SK-N-DZ (cell line): ENCODE measurements around the gene RORC.

ENCODE experiments used
- DNase-seq: peaks from one replicate; pipeline ENCODE4 v3.0.0-alpha.2; 2015; ENCODE audit warnings: low spot score

Gene RORC

DNA sequence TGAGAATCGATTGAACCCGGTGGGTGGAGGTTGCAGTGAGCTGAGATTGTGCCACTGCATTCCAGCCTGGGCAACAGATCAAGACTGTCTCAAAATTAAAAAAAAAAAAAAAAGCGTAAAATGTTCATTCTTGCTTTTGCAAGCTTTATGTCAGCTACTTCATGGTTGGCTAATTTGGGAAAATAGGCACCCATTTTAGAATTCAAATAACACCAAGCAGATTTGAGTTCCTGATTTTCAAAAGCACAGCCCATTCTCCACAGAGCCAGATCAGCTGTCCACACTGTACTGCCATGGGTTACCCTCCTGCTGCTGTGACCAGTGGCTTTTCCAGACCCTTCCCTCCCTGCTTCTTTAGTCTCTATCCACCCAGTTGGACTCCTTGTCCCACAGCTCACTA is 17.5 kb upstream of the RORC start:
- no peak for DNase-seq

DNA sequence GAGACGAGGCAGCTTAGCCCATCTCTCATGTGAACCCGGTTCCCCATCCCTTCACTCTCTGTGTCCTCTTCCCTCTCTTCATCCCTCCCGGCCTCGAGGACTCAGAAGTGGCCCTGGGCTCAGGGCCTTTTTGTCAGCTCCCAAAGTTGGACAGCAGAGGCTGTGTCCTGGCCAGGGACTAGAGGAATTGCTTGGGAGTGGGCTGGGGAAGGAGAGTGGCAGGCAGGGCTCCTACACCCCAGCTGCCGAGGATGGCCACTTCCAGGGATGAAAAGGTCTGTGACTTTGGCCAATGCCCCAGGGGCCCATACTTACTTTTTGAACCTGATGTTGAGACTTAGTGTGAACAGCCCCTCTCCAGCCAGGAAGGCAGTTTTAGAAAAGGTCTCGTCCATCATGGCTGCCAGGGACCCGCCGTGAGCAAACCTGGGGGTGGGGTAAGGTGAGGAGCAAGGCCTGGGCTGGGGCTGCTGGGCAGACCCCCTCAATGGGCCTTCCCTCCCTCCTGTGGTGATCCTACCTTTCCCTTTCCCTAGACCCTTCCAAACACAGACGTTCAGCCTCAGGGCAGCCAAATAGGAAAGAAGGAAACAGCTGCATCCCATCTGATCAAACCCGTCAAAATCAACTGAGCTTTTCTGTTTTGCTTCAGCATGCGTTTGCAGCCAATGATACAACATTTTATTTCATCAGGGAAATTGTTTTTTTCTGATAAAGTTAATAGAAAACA is 16.4 kb upstream of the RORC start:
- DNase-seq: no peak

DNA sequence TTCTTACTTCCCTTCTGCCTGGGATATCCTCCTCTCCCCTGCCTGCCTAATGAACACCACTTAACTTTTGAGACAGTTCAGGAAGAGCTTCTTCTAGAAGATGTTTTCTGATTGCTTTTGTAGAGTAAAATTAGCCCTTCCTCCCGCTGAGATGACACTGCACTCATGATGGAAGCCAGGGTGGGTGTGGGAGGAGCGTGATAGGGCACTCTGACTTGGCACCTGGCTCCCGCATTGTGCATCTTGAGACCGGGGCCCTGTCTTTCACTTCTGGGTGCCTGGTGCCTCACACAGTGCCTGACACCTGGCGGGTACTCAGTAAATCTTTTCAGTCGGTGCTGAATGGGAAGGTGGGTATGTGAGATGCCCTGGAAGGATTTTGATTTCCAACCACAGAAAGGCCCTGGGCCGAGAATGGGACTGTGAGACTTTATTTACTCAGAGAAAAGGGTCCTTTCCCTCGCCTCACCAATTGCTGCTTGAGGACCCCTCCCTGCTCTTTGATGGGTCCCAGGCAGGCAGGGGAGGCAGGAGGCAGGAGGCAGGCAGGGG is 15.2 kb upstream of the RORC start:
- no peak for DNase-seq

- no peak for DNase-seq
These were observed 14.5 kb upstream of the RORC start for GRCh38 chr1:151846062-151846568.

- no peak for DNase-seq
These were observed 11.8 kb upstream of the RORC start for GRCh38 chr1:151843398-151843797.

DNA sequence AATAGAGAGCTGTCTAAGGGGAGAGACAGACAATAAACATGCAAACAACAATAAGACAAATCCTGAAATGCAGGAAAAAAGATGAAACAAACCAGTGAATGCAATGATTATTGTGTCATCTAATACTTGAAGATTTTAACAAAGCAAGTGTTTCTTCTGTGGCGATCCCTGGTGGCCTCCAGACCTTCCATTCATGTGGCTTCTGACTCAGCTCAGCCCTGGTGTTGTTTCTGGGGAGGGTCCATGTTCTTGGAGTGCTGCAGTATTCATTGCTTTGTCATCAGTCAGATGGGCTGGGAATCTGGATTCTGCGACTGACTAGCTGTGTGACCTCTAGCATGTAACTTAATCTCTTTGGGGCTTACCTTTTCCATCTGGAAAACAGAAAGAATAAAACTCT is 9.5 kb upstream of the RORC start:
- DNase-seq: no peak

GRCh38 chr1:151840421-151840820 is 8.8 kb upstream of the RORC start:
- no peak for DNase-seq

DNA sequence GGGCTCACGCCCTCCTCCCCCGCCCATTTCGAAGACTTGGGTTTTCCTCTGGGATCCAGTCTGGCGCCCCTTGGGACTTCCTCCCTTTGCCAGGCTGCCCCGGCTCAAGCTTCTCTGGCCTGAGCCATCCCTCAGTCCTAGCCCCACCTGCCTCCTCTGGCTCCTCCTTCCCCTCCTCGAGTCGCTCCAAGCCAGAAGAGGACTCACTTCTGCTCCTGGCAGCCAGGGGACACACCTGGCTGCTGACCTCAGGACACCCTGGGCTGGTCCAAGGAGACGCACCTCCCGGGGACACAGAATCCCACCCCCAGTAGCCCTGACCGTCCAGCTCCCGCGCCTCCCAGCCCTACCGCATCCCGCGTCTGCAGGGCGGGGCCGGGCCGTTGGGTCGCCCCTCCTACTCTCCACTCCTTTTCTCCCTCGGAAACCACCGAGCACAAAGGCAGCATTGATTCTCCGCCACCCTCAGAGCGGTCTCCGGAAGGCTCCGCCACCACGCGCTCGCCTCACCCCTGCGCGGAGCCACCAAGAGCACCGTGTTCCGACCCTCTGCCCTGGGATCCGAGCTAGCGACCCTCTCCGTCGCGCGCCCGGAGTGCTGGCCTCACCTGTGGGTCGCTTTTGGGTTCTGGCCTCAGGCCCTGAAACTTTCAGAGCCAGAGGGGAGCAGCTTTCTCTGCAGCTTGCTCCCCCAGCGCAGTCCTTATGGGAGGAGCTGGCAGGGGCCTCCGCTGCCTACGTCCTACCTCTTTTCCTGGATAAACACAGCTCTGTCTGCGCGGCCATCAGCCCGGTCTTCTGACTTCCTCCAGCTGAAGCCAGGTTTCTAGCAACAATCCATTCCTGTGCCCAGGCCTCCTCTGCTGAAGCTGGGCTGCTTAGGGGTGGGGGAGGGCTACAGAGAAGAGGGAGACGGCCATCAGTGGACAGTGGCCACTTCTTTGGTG is 8.1 kb upstream of the RORC start, which contains the start of gene C2CD4D:
Gene C2CD4D (minus strand): TSS at position 364 of the 947 bp plus-strand sequence. CDS start 831 bp downstream, outside the sequence.
- DNase-seq: no peak

DNA sequence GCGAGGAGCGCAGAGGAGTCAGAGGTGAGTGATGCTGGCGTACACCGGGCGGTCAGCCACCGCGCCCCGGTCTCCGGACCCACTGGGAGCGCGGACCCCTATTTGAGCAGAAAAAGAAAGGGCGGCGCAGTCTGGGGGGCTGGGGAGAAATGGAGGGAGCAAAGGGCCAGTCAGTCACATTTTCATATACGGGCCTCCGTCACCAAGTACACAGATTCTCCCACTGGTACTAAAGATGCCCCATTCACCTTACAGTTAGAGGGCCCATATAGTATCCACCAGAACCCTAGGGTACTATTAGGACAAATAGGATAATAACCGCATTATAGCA is 7.4 kb upstream of the RORC start:
- DNase-seq: no peak

GRCh38 chr1:151838222-151839081 is 6.8 kb upstream of the RORC start:
- no peak for DNase-seq

DNA sequence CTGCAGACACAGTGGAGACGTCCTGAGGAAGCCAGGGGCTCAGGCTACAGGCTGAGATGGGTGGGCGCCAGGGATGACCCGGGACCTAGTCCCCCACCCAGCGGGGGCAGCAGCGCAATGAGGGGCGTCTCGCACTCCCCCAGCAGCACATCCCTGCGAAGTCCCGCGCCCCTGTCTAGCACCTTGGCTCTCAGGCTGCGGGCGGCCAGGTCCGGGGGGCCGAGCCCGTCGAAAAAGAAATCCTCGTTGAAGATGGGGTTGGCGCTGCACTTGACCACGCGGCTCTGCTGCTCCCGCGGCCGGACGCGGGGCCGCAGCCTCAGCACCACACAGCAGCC is 6.3 kb upstream of the RORC start:
- DNase-seq: no peak

- DNase-seq: no peak
These were observed 5.6 kb upstream of the RORC start for GRCh38 chr1:151837197-151837596.

GRCh38 chr1:151835596-151835995 is 4.0 kb upstream of the RORC start:
- no peak for DNase-seq

DNA sequence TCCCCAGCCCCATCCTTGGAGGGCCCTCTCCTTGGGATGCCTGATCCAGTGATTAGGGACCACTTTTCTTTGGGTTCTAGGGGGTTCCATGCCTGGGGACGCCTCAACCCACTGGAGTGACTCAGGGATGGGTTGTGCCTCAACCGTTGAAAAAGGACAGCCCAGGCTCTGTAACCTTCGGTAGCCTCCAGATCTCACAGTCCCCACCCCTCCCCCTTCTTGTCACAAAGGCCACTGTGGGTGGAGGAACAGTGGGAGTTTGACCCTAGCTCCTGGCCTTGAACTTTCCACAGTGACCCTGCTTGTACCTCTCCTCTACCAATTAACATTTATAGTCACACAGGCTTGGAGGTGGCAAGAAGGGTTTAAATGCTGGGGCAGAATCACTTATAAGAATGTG is 2.6 kb upstream of the RORC start:
- no peak for DNase-seq

DNA sequence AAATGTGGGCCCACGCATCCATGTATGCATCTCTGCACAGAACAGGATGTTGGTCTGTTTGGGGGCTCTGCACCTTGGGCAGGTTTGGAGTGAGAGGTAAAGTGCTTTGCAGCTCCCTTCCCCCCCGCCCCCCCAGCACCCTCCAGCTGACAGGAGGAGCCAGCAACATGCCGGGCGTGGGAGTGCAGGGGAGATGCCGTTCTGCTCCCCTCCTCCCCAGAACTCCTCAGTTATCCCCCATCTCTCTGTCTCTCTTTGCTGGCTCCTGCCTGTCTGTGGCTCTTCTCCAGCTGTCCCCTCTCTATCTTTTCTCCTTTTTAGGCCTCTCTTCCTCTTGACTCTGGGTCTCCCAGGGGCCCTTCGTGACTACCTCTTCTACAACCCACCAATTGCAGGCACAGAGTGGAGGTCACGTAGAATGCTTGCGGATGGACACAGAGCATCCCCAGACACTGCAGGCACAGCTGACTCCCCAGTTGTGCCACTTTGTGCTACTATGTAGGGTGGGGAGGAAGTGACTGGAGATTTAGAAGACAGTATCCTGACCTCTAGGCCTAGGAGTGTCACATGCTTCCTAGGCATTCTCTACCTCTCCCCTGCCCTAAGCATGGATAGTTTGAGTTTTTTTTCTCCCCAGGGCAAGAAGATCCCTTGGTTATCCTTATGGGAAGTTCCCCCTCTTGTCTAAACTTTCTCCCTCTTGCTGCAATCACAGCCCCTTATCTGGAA is 1.7 kb upstream of the RORC start:
- no peak for DNase-seq

DNA sequence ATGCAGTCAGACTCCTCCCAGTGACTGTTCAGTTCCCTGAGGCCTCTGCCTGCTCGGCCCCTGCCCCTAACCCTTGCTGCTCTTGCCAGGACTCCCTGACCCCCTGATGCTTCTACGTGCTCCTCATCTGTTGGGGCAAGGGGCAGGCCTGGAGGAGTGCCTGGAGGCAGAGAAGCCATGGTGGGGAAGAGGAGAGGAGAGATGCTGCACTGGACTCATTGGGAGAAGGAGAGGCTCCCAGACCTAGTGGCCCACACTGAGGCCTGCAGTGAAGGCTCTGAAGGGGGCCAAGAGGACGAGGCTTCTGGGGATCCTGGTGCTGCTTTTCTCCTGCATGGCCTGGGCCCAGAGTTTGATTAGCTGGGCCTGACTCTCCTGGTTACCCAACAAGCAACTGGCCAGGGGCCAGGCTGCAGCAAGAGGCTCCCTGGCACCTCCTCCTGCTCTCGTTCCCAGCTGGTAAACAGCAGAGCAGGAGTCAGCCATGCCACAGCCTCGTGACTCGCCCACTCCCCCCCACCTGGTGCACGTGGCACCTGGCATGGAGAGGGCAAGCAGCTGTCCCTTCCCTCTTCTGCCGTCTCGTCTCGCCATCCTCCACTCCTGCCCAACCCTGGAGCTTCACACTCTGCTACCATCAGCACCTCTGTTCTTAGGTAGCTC is 847 bp upstream of the RORC start:
- no peak for DNase-seq

GRCh38 chr1:151831256-151831591 is 378 bp downstream of the RORC start:
- DNase-seq: no peak

DNA sequence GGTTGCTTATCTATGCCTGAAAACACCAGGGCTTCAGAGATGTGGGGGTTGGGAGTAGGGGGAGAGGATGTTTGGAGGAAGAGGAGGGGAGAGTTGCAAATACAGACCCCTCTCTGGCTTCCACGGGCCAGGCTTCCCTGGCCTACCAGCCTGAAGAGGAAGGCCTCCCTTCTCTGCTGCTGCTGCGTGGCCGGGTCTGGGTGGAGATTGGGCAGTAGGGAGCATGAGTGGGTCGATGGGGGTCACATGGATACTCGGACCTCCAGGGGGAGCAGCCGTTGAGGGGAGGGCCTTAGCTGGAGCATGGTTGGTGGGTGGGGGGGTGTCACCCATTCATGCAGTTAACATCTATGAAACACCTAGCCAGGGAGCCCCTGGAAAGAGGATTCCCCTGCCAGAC is 1.5 kb downstream of the RORC start:
- no peak for DNase-seq

DNA sequence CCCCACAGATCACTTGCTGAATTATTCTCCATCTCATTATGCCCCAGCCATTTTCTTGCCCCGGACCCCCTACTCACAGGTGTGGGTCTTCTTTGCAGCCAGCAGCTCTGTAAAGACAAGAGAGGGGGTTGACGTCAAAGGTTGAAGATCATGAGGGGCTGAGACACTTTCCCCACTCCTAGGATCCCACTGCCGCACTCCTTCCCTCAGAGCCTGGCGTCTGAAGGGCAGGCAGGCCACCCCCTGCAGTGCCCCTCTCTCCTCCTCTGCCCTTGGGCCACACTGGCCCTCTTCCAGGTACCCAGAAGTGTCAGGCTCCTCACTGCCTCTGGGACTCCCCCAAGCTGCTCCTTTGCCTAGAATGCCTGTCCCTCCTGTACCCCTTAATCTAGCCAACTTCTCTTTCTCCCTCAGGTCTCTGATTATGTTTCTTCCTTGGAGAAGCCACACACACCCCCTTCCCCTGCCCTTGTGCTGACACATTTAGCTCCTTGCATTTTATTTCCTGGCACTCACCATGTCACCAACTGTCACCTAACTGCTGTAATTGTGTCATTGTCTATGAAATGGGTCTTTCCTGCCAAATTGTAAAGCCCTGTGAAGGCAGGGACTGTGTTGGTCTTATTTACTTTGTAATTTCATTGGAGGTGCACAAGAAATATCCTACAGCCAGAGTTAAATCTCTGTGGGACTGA is 2.1 kb downstream of the RORC start:
- no peak for DNase-seq

DNA sequence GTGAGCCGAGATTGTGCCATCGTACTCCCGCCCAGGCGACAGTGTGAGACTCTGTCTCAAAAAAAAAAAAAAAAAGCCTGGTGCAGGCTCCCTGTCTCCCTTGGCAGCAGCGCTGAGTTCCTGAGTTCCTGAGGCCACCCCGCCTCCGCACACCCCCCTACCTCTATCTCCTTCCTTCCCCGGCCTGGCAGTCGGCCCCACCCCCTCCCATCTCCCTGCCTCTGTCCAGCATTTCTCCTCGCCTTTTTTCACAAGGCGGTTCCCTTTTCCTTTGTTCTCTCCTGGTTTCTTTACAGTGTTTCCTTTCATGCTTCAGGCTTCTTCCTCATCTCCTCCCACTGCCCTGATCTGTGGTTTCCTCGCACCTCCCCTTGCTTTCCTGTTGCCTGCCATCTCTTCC is 2.7 kb downstream of the RORC start:
- no peak for DNase-seq
